GM12865 (cell line): ENCODE data around the gene SAMD14.

ENCODE experiments used
- DNase-seq: peaks from one replicate; pipeline ENCODE4 v3.0.0; 2010; ENCODE audit warnings: low read depth
- H3K4me3 ChIP-seq: 2 replicates; pipeline ENCODE4 v1.5.1; 2011; ENCODE audit warnings: mild to moderate bottlenecking, low read depth, low read length, control low read depth
- TF ChIP-seq, protein P1 (sequence below): IDR thresholded peaks from 2 replicates; pipeline ENCODE4 v1.5.1; 2011; ENCODE audit warnings: low read length, control low read depth, low read depth, inconsistent platforms; ENCODE audit not compliant: insufficient read depth; ENCODE audit errors: missing control alignments

Gene SAMD14

GRCh38 chr17:50141026-50141744 lies 11.2 kb upstream of the SAMD14 start:
- TF ChIP-seq, protein P1, sequence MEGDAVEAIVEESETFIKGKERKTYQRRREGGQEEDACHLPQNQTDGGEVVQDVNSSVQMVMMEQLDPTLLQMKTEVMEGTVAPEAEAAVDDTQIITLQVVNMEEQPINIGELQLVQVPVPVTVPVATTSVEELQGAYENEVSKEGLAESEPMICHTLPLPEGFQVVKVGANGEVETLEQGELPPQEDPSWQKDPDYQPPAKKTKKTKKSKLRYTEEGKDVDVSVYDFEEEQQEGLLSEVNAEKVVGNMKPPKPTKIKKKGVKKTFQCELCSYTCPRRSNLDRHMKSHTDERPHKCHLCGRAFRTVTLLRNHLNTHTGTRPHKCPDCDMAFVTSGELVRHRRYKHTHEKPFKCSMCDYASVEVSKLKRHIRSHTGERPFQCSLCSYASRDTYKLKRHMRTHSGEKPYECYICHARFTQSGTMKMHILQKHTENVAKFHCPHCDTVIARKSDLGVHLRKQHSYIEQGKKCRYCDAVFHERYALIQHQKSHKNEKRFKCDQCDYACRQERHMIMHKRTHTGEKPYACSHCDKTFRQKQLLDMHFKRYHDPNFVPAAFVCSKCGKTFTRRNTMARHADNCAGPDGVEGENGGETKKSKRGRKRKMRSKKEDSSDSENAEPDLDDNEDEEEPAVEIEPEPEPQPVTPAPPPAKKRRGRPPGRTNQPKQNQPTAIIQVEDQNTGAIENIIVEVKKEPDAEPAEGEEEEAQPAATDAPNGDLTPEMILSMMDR: no peak

DNA sequence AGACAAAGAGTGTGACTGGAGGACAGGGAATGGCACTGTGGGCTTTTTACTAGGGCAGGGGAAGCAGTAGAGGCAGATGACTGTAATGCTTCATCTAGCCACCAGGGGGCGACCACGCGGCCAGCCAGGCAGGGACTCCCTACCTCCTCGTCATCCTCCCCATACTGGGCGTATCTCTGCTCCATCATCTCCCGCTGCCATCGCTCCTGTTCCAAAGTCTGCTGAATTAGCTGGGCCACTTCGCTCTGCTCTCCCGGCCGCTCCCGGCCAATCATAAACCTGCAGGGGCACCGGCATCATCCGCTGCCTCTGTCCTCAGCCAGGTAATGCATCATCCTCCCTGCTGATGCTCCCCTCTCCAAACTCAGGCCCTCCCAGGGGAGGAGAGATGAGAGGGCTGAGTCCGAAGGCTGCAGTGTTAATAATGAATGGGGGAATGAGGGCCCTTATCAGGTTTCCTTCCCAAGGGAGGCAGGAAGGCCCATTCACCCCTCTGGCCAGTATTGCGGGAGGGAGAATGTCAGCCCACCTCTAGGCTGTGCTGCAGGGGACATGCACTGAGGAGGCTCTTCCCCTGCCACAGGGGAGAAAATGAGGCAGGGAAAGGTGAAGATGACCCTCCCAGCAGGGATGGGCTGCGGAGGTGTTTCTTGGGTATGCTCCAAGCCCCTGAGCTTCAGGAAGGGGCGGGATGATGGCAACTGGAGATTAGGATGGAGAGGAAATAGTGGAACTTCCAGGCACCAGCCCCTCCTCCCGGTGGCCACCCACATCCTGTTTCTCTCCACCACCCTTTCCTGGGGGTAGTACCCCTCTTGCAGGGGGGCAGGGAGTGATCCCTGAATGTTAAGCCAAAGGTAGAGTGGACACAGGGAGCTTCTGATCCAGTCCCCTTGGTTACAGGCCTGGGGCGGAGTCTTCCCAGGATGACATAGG lies 10.3 kb upstream of the SAMD14 start:
- TF ChIP-seq, protein P1: peak; percentile 98
- DNase-seq: peak; percentile 81
- no peak overlapping the region for H3K4me3 ChIP-seq

More at GRCh38 chr17:50141026-50141744, 11.2 kb upstream of the SAMD14 start:
- no peak for DNase-seq
- no peak overlapping the region for H3K4me3 ChIP-seq

GRCh38 chr17:50139185-50139783 lies 9.3 kb upstream of the SAMD14 start:
- no peak for DNase-seq
- TF ChIP-seq, protein P1: no peak
- H3K4me3 ChIP-seq: no peak overlapping the region

- TF ChIP-seq, protein P1: no peak
- H3K4me3 ChIP-seq: no peak overlapping the region
- DNase-seq: no peak
Observed at GRCh38 chr17:50137042-50137441, 7.1 kb upstream of the SAMD14 start.

GRCh38 chr17:50136096-50136687 lies 6.2 kb upstream of the SAMD14 start:
- H3K4me3 ChIP-seq: no peak overlapping the region
- TF ChIP-seq, protein P1: no peak
- no peak for DNase-seq

GRCh38 chr17:50135316-50136095 lies 5.5 kb upstream of the SAMD14 start:
- DNase-seq: no peak
- TF ChIP-seq, protein P1: no peak
- H3K4me3 ChIP-seq: no peak overlapping the region
